ENCODE results near the gene ZMAT3. TPM values are rescaled to one million over a fixed set of nuclear protein-coding genes. Genes with fewer than 3 reads are reported as not detected.

The ZMAT3 gene
- polyA plus RNA-seq, 1 of the 3 experiments (the other 2 are of a cell fraction): 11.9 TPM

DNA sequence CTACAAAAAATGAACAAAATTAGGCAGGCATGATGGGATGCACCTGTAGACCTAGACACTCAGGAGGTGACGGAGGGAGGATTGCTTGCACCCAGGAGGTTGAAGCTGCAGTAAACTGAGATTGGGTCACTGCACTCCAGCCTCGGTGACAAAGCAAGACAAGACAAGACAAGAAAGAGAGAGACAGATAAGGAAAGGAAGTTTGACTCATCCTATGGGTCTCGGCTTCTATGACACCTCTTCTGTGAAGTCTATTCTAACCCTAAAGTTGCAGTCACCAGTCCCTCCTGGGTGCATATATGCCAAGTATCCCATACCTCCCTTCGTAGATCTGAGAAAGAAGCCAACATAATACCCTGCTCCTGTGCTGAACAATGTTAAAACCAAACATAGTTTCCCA lies 7.9 kb upstream of the ZMAT3 start:
- Histone ChIP-seq H3K4me1 (ENCODE audit: control insufficient read depth in 1 of 2, insufficient read depth in 2 of 2, low read depth in 1 of 2, low read length in 1 of 2) (no peaks in the 10 kb centered on the region), H3K4me2 (no peak overlapping the region), H3F3A (replicated peaks; ENCODE audit: insufficient read depth) (no peaks in the 10 kb centered on the region), H3K9ac (no peak overlapping the region), H3K4me3 (ENCODE audit: low read depth in 2 of 2, low read length in 1 of 2) (no peak overlapping the region), H3K9me3 (no peaks in the 10 kb centered on the region), H2AFZ (ENCODE audit: low read depth) (no peak overlapping the region), H3K27me3 (ENCODE audit: insufficient read depth) (no peaks in the 10 kb centered on the region), H3K27ac (ENCODE audit: low read depth in 2 of 2, low read length in 1 of 2) (no peak overlapping the region), H4K20me1 (ENCODE audit: insufficient read depth) (no peaks in the 10 kb centered on the region), H3K36me3 (replicated peaks in 1 of 2; ENCODE audit: control insufficient read depth in 1 of 2, insufficient read depth in 2 of 2, low read length in 1 of 2) (no peaks in the 10 kb centered on the region), H3K9me2 (no peaks in the 10 kb centered on the region), H3K79me2 (ENCODE audit: insufficient read depth) (no peaks in the 10 kb centered on the region)
- no peak for TF ChIP-seq TAF1 (IDR thresholded peaks at IDR 0.05; ENCODE audit: borderline replicate concordance, low read depth, low read length)
- TF ChIP-seq MXI1 (IDR thresholded peaks at IDR 0.05; ENCODE audit: low read depth, low read length): no peak
- TF ChIP-seq TEAD4 (IDR thresholded peaks at IDR 0.05; ENCODE audit: borderline replicate concordance, insufficient read depth): no peak
- no peak for TF ChIP-seq SMC3 (IDR thresholded peaks at IDR 0.05; ENCODE audit: low read depth, low read length)
- no peak for TF ChIP-seq USF1 (IDR thresholded peaks at IDR 0.05; ENCODE audit: borderline replicate concordance, low read depth)
- TF ChIP-seq MEF2A (IDR thresholded peaks at IDR 0.05; ENCODE audit: borderline replicate concordance, low read depth): no peak
- no peak for TF ChIP-seq EZH2phosphoT487 (IDR thresholded peaks at IDR 0.05; ENCODE audit: borderline replicate concordance, low read depth)
- POLR2A ChIA-PET: no interaction called here
- DNase-seq: no peak
- CTCF ChIA-PET: no interaction called here
- 87% methylated on average over 4 of the region's 4 CpGs for WGBS (ENCODE audit: low lambda C conversion rate)

DNA sequence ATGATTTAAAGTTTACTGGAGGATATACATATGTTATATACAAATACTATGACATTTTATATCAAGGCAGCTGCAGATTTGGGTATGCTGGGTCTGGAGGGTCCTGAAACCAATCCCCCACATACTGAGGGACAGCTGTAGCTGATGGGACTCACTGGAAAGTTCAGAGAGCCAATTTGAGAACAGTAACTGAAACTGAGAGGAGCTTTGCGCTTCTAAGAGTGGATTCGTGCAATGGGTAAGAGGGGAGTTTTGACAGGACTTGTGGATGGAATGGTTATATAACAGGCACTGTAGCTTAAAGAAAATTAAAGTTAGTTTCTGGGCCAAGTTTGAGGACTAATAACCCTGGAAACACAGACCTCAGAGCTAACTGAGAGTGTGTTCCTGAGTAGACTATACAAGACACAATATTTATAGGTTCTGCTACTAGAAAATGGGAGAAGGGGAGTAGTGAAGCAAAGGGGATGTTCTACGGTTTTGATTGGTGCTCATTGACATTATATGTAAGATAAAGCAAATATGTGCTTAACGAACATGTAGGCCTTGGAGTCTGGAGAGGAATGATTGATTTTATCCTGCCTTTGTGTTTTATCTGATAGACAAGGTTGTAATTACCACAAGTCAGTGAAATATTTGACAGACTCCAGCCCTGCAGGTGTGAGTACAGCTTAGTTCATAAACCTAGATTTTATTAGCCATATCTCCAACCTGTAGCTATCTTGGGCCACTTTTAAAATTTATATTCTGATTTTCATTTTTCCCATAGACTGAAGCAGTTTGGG lies 4.8 kb upstream of the ZMAT3 start:
- DNase-seq: no peak
- no peaks in the 10 kb centered on the region for H3K9me3 ChIP-seq
- peaks cover 2% of the 10 kb centered on the region; the same call in 1 of the 2 replicates for H3K79me2 ChIP-seq (ENCODE audit: insufficient read depth)
- POLR2A ChIA-PET: no interaction called here
- no peak overlapping the region for H3K27ac ChIP-seq (ENCODE audit: low read depth in 2 of 2, low read length in 1 of 2)
- TF ChIP-seq GATA2 (CRISPR knock-in tag; IDR thresholded peaks at IDR 0.05) (no peak), ZBTB33 (IDR thresholded peaks at IDR 0.05; ENCODE audit: borderline replicate concordance, low read depth) (no peak), FOSL2 (IDR thresholded peaks at IDR 0.05; ENCODE audit: borderline replicate concordance, low read depth) (no peak), GABPA (IDR thresholded peaks at IDR 0.05; ENCODE audit: low read depth) (no peak), POLR2AphosphoS5 (IDR thresholded peaks at IDR 0.05; ENCODE audit: low read depth, low read length) (no peak), YY1 (IDR thresholded peaks at IDR 0.05; ENCODE audit: low read depth) (no peak), EZH2phosphoT487 (IDR thresholded peaks at IDR 0.05; ENCODE audit: borderline replicate concordance, low read depth) (no peak), NFIC (IDR thresholded peaks at IDR 0.05; ENCODE audit: borderline replicate concordance) (no peak), MAX (IDR thresholded peaks at IDR 0.05; ENCODE audit: low read depth) (no peak), NRF1 (IDR thresholded peaks at IDR 0.05; ENCODE audit: low read depth, low read length) (no peak), ELF1 (IDR thresholded peaks at IDR 0.05) (no peak), TAF1 (IDR thresholded peaks at IDR 0.05; ENCODE audit: borderline replicate concordance, low read depth, low read length) (no peak), MXI1 (IDR thresholded peaks at IDR 0.05; ENCODE audit: low read depth, low read length) (no peak), RFX5 (IDR thresholded peaks at IDR 0.05; ENCODE audit: low read length) (no peak), IRF3 (IDR thresholded peaks at IDR 0.05; ENCODE audit: low read depth, low read length) (no peak), USF1 (IDR thresholded peaks at IDR 0.05; ENCODE audit: borderline replicate concordance, low read depth) (no peak)
- TF ChIP-seq, protein P1, sequence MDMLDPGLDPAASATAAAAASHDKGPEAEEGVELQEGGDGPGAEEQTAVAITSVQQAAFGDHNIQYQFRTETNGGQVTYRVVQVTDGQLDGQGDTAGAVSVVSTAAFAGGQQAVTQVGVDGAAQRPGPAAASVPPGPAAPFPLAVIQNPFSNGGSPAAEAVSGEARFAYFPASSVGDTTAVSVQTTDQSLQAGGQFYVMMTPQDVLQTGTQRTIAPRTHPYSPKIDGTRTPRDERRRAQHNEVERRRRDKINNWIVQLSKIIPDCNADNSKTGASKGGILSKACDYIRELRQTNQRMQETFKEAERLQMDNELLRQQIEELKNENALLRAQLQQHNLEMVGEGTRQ (IDR thresholded peaks at IDR 0.05; ENCODE audit: borderline replicate concordance, low read depth, low read length): no peak
- no peak overlapping the region for H3K4me2 ChIP-seq
- peaks cover 0 to 5% of the 10 kb centered on the region in 2 experiments; a peak in 1 of 4 replicates for H3K4me1 ChIP-seq (ENCODE audit: control insufficient read depth in 1 of 2, insufficient read depth in 2 of 2, low read depth in 1 of 2, low read length in 1 of 2)
- CTCF ChIA-PET: interaction anchor here (0.6 to 1.0 kb wide), 3 partner anchors 50 to 522 kb away, joined by 3 read pairs; no protein-coding TSS in a partner anchor
- no peak overlapping the region for H2AFZ ChIP-seq (ENCODE audit: low read depth)
- no peaks in the 10 kb centered on the region for H3K27me3 ChIP-seq (ENCODE audit: insufficient read depth)
- no peak overlapping the region for H3K4me3 ChIP-seq (ENCODE audit: low read depth in 2 of 2, low read length in 1 of 2)
- no peaks in the 10 kb centered on the region for H3K9me2 ChIP-seq
- H4K20me1 ChIP-seq (ENCODE audit: insufficient read depth): no peaks in the 10 kb centered on the region
- H3K9ac ChIP-seq: no peak overlapping the region
- no peaks in the 10 kb centered on the region for H3K36me3 ChIP-seq (replicated peaks in 1 of 2; ENCODE audit: control insufficient read depth in 1 of 2, insufficient read depth in 2 of 2, low read length in 1 of 2)
- peaks cover 4% of the 10 kb centered on the region for H3F3A ChIP-seq (replicated peaks; ENCODE audit: insufficient read depth)
- 86% methylated on average over 4 of the region's 4 CpGs for WGBS (ENCODE audit: low lambda C conversion rate)

Data from SK-N-SH (cell line).